Testis (tissue), 2 donors: ENCODE data around the gene SASS6.

Experiments used
- CTCF ChIP-seq, 3 experiments: fragments of 450-650 bp in 2 of 3; fragments of 200-600 bp in 1 of 3; sonication (generic) in 1 of 3; IDR thresholded peaks; one replicate each; pipeline ENCODE4 v1.5.1; 2016 to 2019; ENCODE audit warnings: antibody characterized with exemption in 3 of 3, mild to moderate bottlenecking in 2 of 3, moderate library complexity in 1 of 3
- POLR2A ChIP-seq: fragments of 450-650 bp; IDR thresholded peaks from one replicate; pipeline ENCODE4 v1.6.1; 2017; ENCODE audit warnings: antibody characterized with exemption, mild to moderate bottlenecking, moderate library complexity

DNA sequence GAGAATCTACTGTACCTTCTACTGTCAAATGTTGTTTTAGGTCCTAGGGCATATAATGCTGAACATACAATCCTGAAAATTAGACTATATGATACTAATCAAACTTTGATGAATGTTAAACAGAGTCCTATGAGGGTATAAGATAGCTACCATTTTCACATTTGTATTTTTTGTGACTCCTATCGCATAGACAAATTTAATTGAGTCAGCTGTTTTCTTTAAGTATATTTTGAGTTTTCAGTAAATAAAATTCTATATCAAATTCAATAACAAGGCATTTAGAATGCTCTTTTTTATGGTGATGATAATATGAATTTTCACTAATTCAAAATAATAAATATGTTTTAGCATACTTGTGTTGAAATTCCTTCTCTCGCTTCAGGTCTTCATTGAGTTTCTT is 35.3 kb upstream of the SASS6 start:
- TF ChIP-seq CTCF (IDR thresholded peaks at IDR 0.05) (no peak), POLR2A (no peak)
